ENCODE measurements around the gene CHD5. TPM values are rescaled to one million over a fixed set of nuclear protein-coding genes. Genes with fewer than 3 reads are reported as not detected.

Gene CHD5
- polyA plus RNA-seq, 1 experiment, result 0.04 TPM

GRCh38 chr1:6056572-6056948 lies 123.6 kb downstream of the CHD5 start:
- TF ChIP-seq, protein P1, sequence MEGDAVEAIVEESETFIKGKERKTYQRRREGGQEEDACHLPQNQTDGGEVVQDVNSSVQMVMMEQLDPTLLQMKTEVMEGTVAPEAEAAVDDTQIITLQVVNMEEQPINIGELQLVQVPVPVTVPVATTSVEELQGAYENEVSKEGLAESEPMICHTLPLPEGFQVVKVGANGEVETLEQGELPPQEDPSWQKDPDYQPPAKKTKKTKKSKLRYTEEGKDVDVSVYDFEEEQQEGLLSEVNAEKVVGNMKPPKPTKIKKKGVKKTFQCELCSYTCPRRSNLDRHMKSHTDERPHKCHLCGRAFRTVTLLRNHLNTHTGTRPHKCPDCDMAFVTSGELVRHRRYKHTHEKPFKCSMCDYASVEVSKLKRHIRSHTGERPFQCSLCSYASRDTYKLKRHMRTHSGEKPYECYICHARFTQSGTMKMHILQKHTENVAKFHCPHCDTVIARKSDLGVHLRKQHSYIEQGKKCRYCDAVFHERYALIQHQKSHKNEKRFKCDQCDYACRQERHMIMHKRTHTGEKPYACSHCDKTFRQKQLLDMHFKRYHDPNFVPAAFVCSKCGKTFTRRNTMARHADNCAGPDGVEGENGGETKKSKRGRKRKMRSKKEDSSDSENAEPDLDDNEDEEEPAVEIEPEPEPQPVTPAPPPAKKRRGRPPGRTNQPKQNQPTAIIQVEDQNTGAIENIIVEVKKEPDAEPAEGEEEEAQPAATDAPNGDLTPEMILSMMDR (IDR thresholded peaks at IDR 0.05; ENCODE audit: insufficient read depth, low read depth, low read length), result no peak
- Histone ChIP-seq H3K27me3 (ENCODE audit: control insufficient read depth, insufficient read depth, low read length) (0 out of 2 replicates have a peak, but pooled peaks cover 2% of the 10 kb centered on the region), H3K4me3 (ENCODE audit: low read depth, low read length) (no peak overlapping the region), H3K36me3 (ENCODE audit: control insufficient read depth, insufficient read depth, low read length) (no peaks in the 10 kb centered on the region)
- no peak for DNase-seq (ENCODE audit: low read depth)
- ChIA-PET CTCF (interaction anchor here (0.7 to 3.3 kb wide), 3 partner anchors 23 to 285 kb away, joined by 3 to 12 read pairs (median 4); no protein-coding TSS in a partner anchor), POLR2A (no interaction called here)

- ChIA-PET CTCF (no interaction called here), POLR2A (no interaction called here)
Observed at GRCh38 chr1:6054596-6054995, 125.5 kb downstream of the CHD5 start.

GRCh38 chr1:6053206-6053546 lies 126.9 kb downstream of the CHD5 start:
- TF ChIP-seq, protein P1 (IDR thresholded peaks at IDR 0.05; ENCODE audit: insufficient read depth, low read depth, low read length), result no peak
- no peak overlapping the region for H3K4me3 ChIP-seq (ENCODE audit: low read depth, low read length)
- DNase-seq (ENCODE audit: low read depth), result no peak
- H3K27me3 ChIP-seq (ENCODE audit: control insufficient read depth, insufficient read depth, low read length), result 0 out of 2 replicates have a peak, but pooled peaks cover 2% of the 10 kb centered on the region
- CTCF ChIA-PET, result interaction anchor here (0.6 to 3.2 kb wide), 18 partner anchors 9 to 351 kb away, joined by 3 to 21 read pairs (median 4); partner anchors contain the start of gene RNF207
- no peaks in the 10 kb centered on the region for H3K36me3 ChIP-seq (ENCODE audit: control insufficient read depth, insufficient read depth, low read length)
- POLR2A ChIA-PET, result no interaction called here

More at GRCh38 chr1:6054596-6054995, 125.5 kb downstream of the CHD5 start:
- TF ChIP-seq, protein P1 (IDR thresholded peaks at IDR 0.05; ENCODE audit: insufficient read depth, low read depth, low read length), result no peak
- Histone ChIP-seq H3K4me3 (ENCODE audit: low read depth, low read length) (no peak overlapping the region), H3K27me3 (ENCODE audit: control insufficient read depth, insufficient read depth, low read length) (0 out of 2 replicates have a peak, but pooled peaks cover 2% of the 10 kb centered on the region), H3K36me3 (ENCODE audit: control insufficient read depth, insufficient read depth, low read length) (no peaks in the 10 kb centered on the region)
- no peak for DNase-seq (ENCODE audit: low read depth)

DNA sequence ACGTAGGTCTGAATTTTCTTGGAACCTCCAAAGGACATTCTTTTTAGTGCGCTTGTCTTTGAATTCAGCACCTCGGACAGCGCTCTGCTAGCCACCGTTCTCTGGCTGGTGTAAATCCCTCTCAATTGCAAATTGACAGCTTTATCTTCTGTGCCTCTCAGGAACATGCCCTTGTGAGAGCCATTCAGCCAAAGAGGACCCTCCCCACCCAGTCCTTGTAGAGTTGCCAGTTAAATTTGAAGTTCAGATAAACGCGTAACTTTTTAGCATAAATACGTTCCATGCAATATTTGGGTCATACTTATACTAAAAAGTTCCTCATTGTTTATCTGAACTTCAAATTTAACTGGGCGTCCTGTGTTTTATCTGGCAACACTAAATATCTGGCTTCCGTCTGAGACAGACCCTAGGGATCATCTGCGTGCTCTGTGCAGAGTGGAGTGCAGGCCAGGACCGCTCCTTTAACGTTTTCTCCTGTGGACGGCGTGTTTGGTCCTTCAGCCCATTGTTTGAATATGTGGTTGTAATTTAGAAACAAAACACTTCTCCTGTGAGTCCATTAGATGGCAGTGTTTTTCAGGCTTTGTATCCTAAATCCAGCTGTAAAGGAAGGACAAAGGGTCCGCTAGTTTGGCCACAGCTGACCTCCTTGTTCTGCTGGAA lies 127.4 kb downstream of the CHD5 start:
- TF ChIP-seq, protein P1 (IDR thresholded peaks at IDR 0.05; ENCODE audit: insufficient read depth, low read depth, low read length), result peak; percentile 55
- Histone ChIP-seq H3K27me3 (ENCODE audit: control insufficient read depth, insufficient read depth, low read length) (0 out of 2 replicates have a peak, but pooled peaks cover 2% of the 10 kb centered on the region), H3K36me3 (ENCODE audit: control insufficient read depth, insufficient read depth, low read length) (no peaks in the 10 kb centered on the region), H3K4me3 (ENCODE audit: low read depth, low read length) (no peak overlapping the region)
- ChIA-PET POLR2A (no interaction called here), CTCF (interaction anchor here (0.6 to 3.2 kb wide), 17 partner anchors 9 to 289 kb away, joined by 3 to 21 read pairs (median 4); partner anchors contain the start of gene RNF207)
- DNase-seq (ENCODE audit: low read depth), result no peak

Other genes with a start within 250 kb of the CHD5 start
- 1.8 and 4.3 TPM in 2 replicates for gene NPHP4, start 187.9 kb downstream of the CHD5 start, polyA plus RNA-seq (2011; rRNA removed)
- 6.7 and 10.3 TPM in 2 replicates for gene KCNAB2, start 134.4 kb downstream of the CHD5 start, polyA plus RNA-seq (2011; rRNA removed)
- gene RPL22, start 19.3 kb upstream of the CHD5 start, polyA plus RNA-seq (2011; rRNA removed), result 76.9 and 216 TPM in 2 replicates
- gene RNF207, start 25.8 kb upstream of the CHD5 start, polyA plus RNA-seq (2011; rRNA removed), result 12.0 and 17.9 TPM in 2 replicates
- gene ICMT, start 55.6 kb upstream of the CHD5 start, polyA plus RNA-seq (2011; rRNA removed), result 86.2 and 91.5 TPM in 2 replicates
- not detected in 2 replicates for gene HES3, start 63.9 kb upstream of the CHD5 start, polyA plus RNA-seq (2011; rRNA removed)
- gene GPR153, start 80.8 kb upstream of the CHD5 start, polyA plus RNA-seq (2011; rRNA removed), result 6.3 and 9.0 TPM in 2 replicates
- gene ACOT7, start 213.4 kb upstream of the CHD5 start, polyA plus RNA-seq (2011; rRNA removed), result 68.1 and 157 TPM in 2 replicates
- gene HES2, start 239.6 kb upstream of the CHD5 start, polyA plus RNA-seq (2011; rRNA removed), result not detected in 2 replicates
- not detected in 2 replicates for gene ESPN, start 244.5 kb upstream of the CHD5 start, polyA plus RNA-seq (2011; rRNA removed)